Measurements from ENCODE around the gene SLC26A6.
A peak's percentile ranks its signal among the peaks of the same experiment; 100 is the strongest.

SLC26A6 gene

GRCh38 chr3:48630833-48631232, 4.4 kb downstream of the SLC26A6 start:
- no peak for DNase-seq

DNA sequence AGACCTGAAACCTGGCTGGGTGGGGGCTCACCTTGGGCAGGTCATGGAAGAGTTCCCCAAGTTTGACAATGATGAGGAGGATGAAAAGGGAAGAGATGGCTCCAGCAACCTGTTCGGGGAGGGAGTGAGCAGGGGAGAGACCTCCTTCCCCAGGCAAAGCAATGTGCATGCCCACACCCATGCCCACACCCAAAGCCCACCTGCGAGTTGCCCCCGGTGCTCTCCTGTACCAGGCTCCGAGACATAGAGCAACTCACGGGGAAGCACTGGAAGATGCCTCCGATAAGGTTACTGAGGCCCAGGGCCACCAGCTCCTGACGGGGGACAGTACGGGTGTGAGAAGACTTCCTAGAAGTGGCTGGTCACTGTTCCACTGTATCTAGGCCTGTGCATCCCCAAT, 4.9 kb downstream of the SLC26A6 start:
- DNase-seq = no peak

DNA sequence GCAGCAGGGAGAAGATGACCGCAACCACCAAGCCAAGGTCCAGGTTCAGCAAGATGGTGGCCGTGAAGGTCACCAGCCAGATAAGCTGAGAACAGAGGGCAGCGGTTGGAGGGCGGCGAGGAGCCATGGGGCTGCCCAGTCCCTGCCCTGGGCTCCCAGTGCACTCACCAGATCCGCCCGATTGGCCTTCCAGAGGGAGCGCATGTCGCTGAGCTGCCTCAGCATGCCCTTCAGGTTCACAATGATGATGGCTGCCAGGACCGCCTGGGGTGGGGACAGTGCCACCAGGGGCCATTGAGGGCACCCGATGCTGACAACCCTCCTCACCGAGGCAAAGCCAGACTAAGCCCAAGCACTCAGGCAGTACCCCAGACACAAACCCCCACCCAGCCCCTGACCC, 5.4 kb downstream of the SLC26A6 start:
- DNase-seq = no peak

DNA sequence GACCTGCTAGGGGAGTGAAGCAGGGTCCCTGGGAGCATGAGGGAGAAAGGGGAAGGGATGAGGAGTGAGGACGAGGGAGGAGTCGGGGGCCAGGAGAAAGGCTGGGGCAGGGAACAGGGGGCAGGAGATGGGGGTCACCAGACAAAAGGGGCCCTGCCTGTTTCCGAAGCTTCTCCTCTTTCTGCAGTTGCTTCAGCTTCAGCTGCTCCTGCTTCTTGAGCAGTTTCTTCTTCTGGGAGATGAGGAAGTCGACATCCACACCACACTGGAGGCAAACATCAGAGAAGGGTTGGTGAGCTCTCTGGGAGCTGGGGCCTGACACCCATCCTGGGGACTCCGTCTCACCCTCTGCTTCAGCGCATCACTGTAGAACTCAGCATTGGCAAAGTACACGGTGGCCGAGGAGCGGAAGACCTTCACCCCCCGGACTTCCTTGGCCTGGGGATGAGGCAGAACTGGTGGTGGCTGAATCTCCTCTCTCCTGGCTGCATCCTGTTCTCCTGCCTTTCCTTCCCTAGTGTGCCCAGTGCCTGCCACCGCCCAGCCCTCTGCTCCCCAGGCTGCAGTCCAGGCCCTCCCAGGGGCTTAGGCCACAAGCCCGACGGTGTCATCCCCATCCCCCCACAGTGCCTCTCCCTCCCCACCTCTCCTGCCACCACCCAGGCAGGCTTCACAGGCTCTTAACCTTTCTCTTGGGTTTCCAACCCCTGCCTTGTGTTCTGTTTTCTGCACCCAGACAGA, 6.8 kb downstream of the SLC26A6 start:
- no peak for DNase-seq

GRCh38 chr3:48625600-48625999, 9.7 kb downstream of the SLC26A6 start:
- no peak for DNase-seq

GRCh38 chr3:48624767-48625166, 10.5 kb downstream of the SLC26A6 start:
- DNase-seq = no peak

- DNase-seq = no peak
Observed at GRCh38 chr3:48623851-48624547, 11.3 kb downstream of the SLC26A6 start.

DNA sequence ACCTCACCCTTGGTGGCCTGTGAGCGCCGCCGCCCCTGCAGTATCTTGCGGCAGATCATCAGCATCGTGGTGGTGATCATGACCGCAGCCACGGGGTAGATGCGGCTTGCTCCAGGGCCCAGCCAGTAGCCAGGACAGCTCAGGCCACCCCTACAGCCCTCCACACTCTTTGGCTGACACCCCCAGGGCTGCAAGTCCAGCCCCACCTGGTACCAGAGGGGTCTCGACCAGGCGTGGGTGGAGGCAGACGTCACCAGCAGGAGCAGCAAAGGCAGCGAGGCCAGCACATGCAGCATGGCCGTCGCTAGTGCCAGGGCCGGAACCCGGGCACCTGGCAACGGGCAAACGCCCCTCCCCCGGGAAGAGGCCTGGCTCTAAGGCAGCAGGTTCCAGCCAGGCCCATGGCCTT, 13.8 kb downstream of the SLC26A6 start, which contains the start of gene TMEM89:
TMEM89 (minus strand) TSS at position 309 of the 409 bp plus-strand sequence; CDS start at position 296, 13 bp downstream.
- no peak for DNase-seq

DNA sequence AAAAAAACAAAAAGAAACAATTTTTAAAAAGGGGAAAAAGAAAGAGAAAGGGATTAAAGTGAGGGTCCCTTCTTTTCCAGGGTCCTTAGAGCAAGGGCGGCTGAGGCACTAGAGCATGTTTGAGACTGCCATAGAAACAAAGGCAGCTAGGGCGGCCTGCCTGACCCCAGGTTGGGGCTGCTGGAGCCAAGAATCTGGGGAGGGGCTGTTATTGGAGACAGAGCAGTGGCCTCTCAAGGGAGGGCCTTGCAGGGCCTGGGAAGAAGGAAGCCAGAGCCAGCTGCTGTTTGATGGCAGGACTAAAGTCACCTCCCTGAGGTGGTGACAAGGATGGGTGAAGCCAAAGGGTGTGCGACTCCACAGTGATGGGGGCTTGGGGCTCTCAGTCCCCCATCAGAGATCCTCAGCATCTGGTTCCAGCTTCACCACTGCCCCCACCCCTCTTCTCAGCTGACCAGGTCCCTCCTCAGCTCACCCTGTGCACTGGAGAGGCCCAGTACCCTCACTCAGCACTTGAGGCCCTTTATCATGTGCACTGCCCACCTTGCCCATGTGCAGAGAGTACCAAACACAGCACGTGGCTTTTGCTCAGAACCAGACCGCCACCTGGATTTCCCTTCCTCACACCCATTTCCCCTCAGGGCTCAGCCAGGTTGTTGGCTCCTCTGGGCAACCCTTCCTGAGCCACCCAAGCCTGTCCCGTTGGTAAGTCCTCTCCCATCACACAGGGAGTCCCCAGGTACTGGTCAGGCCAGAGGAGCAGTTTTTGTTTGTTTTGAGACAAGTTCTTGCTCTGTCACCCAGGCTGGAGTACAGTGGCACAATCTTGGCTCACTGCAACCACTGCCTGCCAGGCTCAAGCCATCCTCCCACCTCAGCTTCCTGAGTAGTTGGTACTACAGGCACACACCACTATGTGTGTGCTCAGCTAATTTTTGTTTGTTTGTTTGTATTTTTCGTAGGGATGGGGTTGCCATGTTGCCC, 15.4 kb downstream of the SLC26A6 start:
- DNase-seq = no peak

DNA sequence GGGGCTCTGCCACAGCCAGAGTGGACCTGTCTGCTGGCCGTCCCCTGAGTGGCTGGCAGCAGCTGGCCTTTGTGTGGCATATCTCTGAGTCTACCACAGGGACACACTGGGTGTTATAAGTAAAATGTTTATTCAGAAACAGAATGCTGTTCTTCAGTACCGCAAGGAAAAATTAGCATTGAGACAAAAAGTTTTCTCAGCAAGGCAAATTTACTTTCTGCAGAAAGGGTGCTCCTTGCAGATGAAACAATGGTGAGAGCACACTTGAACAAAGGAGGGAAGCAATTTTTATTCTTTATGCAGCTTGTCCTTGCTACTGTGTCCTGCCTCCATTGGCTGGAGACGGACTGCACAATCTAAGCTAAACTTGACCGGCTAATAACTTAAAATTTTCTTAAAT, 17.7 kb downstream of the SLC26A6 start:
- no peak for DNase-seq

DNA sequence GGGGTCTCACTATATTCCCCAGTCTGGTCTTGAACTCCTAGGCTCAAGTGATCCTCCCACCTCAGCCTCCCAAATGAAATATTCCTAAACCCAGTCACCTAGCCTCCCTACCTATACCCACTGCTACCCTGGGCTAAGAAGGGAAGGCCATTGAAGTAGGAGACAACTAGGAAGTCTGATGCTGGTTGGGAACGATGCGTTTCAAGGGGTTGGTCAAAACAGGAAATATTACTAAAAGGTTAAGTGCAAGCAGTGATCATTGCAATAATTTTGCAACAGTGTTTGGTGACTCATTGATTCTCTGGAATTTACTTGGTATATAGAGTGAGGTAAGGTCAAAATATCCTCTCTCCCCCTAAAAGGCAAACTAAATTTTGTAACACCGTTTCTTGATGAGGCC, 21.2 kb downstream of the SLC26A6 start:
- DNase-seq = no peak

- no peak for DNase-seq
Observed at GRCh38 chr3:48612309-48612708, 23.0 kb downstream of the SLC26A6 start.

- DNase-seq = peak; percentile 88 to 89
Observed at GRCh38 chr3:48609088-48610005, 25.9 kb downstream of the SLC26A6 start, which contains the start of gene UQCRC1. TSS of gene UQCRC1 (minus strand) at chr3:48609646. CDS start at chr3:48609620, 26 bp downstream.

DNA sequence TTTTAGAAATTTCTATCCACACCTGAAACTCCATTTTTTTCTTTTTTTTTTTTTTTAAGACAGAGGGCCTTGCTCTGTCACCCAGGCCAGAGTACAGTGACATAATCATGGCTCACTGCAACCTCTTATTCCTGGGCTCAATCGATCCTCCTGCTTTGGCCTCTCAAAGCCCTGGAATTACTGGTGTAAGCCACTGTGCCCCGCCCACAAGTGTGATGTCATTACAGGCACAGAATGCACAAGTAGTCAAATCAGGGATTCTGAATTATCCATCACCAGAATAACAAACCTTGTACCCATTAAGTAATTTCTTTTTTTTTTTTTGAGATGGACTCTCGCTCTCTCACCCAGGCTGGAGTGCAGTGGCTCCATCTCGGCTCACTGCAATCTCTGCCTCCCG, 27.7 kb downstream of the SLC26A6 start:
- no peak for DNase-seq

DNA sequence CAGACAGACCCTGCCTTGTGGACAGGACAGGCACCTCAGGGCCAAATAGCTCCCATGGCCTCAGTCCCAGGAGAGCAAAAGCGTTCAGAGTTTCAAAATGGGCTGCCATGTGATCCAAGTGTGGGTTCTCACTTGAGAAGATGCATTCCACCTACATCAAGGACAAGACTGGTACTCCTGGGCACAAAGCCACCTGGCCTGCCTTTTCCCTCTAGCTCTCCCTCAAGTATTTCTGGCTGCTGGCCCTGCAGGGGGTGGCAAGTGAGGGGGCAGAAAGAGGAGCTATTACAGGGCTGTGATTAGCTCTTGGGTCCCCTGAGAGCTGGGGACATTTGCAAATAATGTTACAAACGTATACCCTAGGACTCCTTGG, 33.7 kb downstream of the SLC26A6 start:
- DNase-seq = no peak

GRCh38 chr3:48600711-48601621, 34.3 kb downstream of the SLC26A6 start:
- DNase-seq = no peak

GRCh38 chr3:48599509-48600285, 35.6 kb downstream of the SLC26A6 start:
- no peak for DNase-seq

GRCh38 chr3:48599077-48599501, 36.2 kb downstream of the SLC26A6 start:
- DNase-seq = no peak

DNA sequence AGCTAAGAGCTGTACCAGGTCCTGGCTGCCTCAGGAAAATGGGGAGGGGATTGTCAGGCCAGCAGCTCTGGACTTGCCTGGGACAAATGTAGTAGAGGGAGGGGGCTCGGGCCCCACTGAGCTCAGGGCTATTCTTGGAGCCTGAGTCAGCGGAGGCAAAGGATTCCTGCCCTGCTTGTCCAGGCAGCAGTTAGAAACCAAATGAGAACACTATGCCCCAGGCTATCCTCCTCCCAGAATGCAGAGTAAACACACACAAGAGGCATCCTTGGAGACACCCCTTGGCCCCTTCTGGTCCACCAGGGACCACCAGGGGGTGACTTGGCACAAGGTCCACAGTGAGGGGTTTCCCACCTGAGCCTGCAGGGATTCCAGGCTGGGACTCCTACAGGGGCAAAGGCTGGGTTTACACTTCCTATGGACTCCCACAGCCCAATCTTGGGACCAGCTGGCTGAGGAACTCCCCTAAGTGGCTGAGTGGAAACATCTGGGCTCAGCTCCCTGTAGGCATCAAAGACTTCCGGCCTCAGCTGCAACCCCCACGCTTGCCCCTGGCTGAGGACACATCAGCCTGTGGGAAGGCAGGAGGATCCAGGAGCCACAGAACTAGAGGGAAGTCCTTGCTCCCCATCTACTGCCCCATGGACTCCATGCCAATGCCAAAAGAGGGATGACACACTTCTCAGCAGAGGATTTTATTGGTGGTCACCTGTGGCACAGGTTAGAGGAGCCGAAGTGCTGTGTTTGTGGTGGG, 36.8 kb downstream of the SLC26A6 start:
- DNase-seq = no peak
